ENCODE results near the gene CYP3A5. TPM values are rescaled to one million over a fixed set of nuclear protein-coding genes. Genes with fewer than 3 reads are reported as not detected.

Gene CYP3A5
- total RNA-seq, 1 donor = under 0.01 TPM

- Histone ChIP-seq H3K4me2 (ENCODE audit: insufficient read depth, low read length) (no peak overlapping the region), H3K9me3 (ENCODE audit: low read depth, low read length) (no peaks in the 10 kb centered on the region), H2AFZ (ENCODE audit: low read length) (no peak overlapping the region), H3K36me3 (ENCODE audit: insufficient read depth, low read length) (peaks cover 83% of the 10 kb centered on the region), H3K79me2 (ENCODE audit: insufficient read depth, low read length) (no peaks in the 10 kb centered on the region), H3K27me3 (ENCODE audit: insufficient read depth, low read length) (no peaks in the 10 kb centered on the region), H3K27ac (ENCODE audit: low read depth, low read length) (no peak overlapping the region), H4K20me1 (ENCODE audit: insufficient read depth, low read length) (peaks cover 15% of the 10 kb centered on the region), H3K4me1 (ENCODE audit: insufficient read depth, low read length) (no peaks in the 10 kb centered on the region), H3K4me3 (ENCODE audit: insufficient read depth, low read length) (no peak overlapping the region)
- DNase-seq (ENCODE audit: insufficient read length, low spot score, missing footprints) = no peak
- TF ChIP-seq CTCF (IDR thresholded peaks at IDR 0.05; ENCODE audit: extremely low read depth, low read depth, low read length) = no peak
Measured at GRCh38 chr7:99627513-99627912, 52.3 kb downstream of the CYP3A5 start.

- Histone ChIP-seq H3K79me2 (ENCODE audit: insufficient read depth, low read length) (no peaks in the 10 kb centered on the region), H3K27ac (ENCODE audit: low read depth, low read length) (no peak overlapping the region), H3K36me3 (ENCODE audit: insufficient read depth, low read length) (peaks cover 80% of the 10 kb centered on the region), H3K9me3 (ENCODE audit: low read depth, low read length) (no peaks in the 10 kb centered on the region), H3K4me3 (ENCODE audit: insufficient read depth, low read length) (no peak overlapping the region), H2AFZ (ENCODE audit: low read length) (no peak overlapping the region), H3K27me3 (ENCODE audit: insufficient read depth, low read length) (no peaks in the 10 kb centered on the region), H3K4me1 (ENCODE audit: insufficient read depth, low read length) (no peaks in the 10 kb centered on the region), H3K4me2 (ENCODE audit: insufficient read depth, low read length) (no peak overlapping the region), H4K20me1 (ENCODE audit: insufficient read depth, low read length) (peaks cover 16% of the 10 kb centered on the region)
- no peak for DNase-seq (ENCODE audit: insufficient read length, low spot score, missing footprints)
- no peak for TF ChIP-seq CTCF (IDR thresholded peaks at IDR 0.05; ENCODE audit: extremely low read depth, low read depth, low read length)
Measured at GRCh38 chr7:99626661-99627060, 53.1 kb downstream of the CYP3A5 start.

GRCh38 chr7:99625961-99626360, 53.8 kb downstream of the CYP3A5 start:
- no peak for TF ChIP-seq CTCF (IDR thresholded peaks at IDR 0.05; ENCODE audit: extremely low read depth, low read depth, low read length)

GRCh38 chr7:99625321-99625720, 54.5 kb downstream of the CYP3A5 start:
- H3K4me1 ChIP-seq (ENCODE audit: insufficient read depth, low read length) = no peaks in the 10 kb centered on the region
- no peak overlapping the region for H3K4me3 ChIP-seq (ENCODE audit: insufficient read depth, low read length)
- no peaks in the 10 kb centered on the region for H3K27me3 ChIP-seq (ENCODE audit: insufficient read depth, low read length)
- H2AFZ ChIP-seq (ENCODE audit: low read length) = no peak overlapping the region
- DNase-seq (ENCODE audit: insufficient read length, low spot score, missing footprints) = no peak
- TF ChIP-seq CTCF (IDR thresholded peaks at IDR 0.05; ENCODE audit: extremely low read depth, low read depth, low read length) = no peak
- peaks cover 88% of the 10 kb centered on the region for H3K36me3 ChIP-seq (ENCODE audit: insufficient read depth, low read length)
- H3K9me3 ChIP-seq (ENCODE audit: low read depth, low read length) = no peaks in the 10 kb centered on the region
- H3K4me2 ChIP-seq (ENCODE audit: insufficient read depth, low read length) = no peak overlapping the region
- H3K79me2 ChIP-seq (ENCODE audit: insufficient read depth, low read length) = peaks cover 2% of the 10 kb centered on the region
- H3K27ac ChIP-seq (ENCODE audit: low read depth, low read length) = no peak overlapping the region
- peaks cover 12% of the 10 kb centered on the region for H4K20me1 ChIP-seq (ENCODE audit: insufficient read depth, low read length)

More at GRCh38 chr7:99625961-99626360, 53.8 kb downstream of the CYP3A5 start:
- Histone ChIP-seq H3K27ac (ENCODE audit: low read depth, low read length) (no peak overlapping the region), H3K4me3 (ENCODE audit: insufficient read depth, low read length) (no peak overlapping the region), H3K4me1 (ENCODE audit: insufficient read depth, low read length) (no peaks in the 10 kb centered on the region), H4K20me1 (ENCODE audit: insufficient read depth, low read length) (peaks cover 15% of the 10 kb centered on the region), H3K27me3 (ENCODE audit: insufficient read depth, low read length) (no peaks in the 10 kb centered on the region), H3K36me3 (ENCODE audit: insufficient read depth, low read length) (peaks cover 87% of the 10 kb centered on the region), H3K4me2 (ENCODE audit: insufficient read depth, low read length) (no peak overlapping the region), H2AFZ (ENCODE audit: low read length) (no peak overlapping the region), H3K9me3 (ENCODE audit: low read depth, low read length) (no peaks in the 10 kb centered on the region), H3K79me2 (ENCODE audit: insufficient read depth, low read length) (peaks cover 2% of the 10 kb centered on the region)
- no peak for DNase-seq (ENCODE audit: insufficient read length, low spot score, missing footprints)
